BLaER1 treated with 17β-estradiol and CSF1 and Interleukin-3, amounts not matched to agents 10 nM and 100 nM (cell line): ENCODE results near the gene HOXD4.

Experiments
- H3K27ac ChIP-seq, 11 experiments: shearing (Covaris generic); formaldehyde crosslinking; 2 replicates each; pipeline ENCODE4 v1.8.1; 2022
- H3K27me3 ChIP-seq, 11 experiments: shearing (Covaris generic); formaldehyde crosslinking; 2 replicates each; pipeline ENCODE4 v1.8.1; 2022
- H3K36me3 ChIP-seq, 11 experiments: shearing (Covaris generic); formaldehyde crosslinking; 2 replicates each; pipeline ENCODE4 v1.8.1; 2022
- H3K4me1 ChIP-seq, 10 experiments: shearing (Covaris generic); formaldehyde crosslinking; 2 replicates each; pipeline ENCODE4 v1.8.1; 2022
- H3K4me2 ChIP-seq, 11 experiments: shearing (Covaris generic); formaldehyde crosslinking; 2 replicates each; pipeline ENCODE4 v1.8.1; 2022
- H3K4me3 ChIP-seq, 10 experiments: shearing (Covaris generic); formaldehyde crosslinking; 2 replicates each; pipeline ENCODE4 v1.8.1; 2022
- H3K9ac ChIP-seq, 11 experiments: shearing (Covaris generic); formaldehyde crosslinking; 2 replicates each; pipeline ENCODE4 v1.8.1; 2022
- H3K9me3 ChIP-seq, 11 experiments: shearing (Covaris generic); formaldehyde crosslinking; replicated peaks in 1 of 11; 2 replicates each; pipeline ENCODE4 v1.8.1; 2022
- H4K20me1 ChIP-seq, 11 experiments: shearing (Covaris generic); formaldehyde crosslinking; 2 replicates each; pipeline ENCODE4 v1.8.1; 2022
- Cebpa-rat ChIP-seq, 11 experiments: shearing (Covaris generic); IDR thresholded peaks; 2 replicates each; pipeline ENCODE4 v1.8.1; 2022

HOXD4 gene

DNA sequence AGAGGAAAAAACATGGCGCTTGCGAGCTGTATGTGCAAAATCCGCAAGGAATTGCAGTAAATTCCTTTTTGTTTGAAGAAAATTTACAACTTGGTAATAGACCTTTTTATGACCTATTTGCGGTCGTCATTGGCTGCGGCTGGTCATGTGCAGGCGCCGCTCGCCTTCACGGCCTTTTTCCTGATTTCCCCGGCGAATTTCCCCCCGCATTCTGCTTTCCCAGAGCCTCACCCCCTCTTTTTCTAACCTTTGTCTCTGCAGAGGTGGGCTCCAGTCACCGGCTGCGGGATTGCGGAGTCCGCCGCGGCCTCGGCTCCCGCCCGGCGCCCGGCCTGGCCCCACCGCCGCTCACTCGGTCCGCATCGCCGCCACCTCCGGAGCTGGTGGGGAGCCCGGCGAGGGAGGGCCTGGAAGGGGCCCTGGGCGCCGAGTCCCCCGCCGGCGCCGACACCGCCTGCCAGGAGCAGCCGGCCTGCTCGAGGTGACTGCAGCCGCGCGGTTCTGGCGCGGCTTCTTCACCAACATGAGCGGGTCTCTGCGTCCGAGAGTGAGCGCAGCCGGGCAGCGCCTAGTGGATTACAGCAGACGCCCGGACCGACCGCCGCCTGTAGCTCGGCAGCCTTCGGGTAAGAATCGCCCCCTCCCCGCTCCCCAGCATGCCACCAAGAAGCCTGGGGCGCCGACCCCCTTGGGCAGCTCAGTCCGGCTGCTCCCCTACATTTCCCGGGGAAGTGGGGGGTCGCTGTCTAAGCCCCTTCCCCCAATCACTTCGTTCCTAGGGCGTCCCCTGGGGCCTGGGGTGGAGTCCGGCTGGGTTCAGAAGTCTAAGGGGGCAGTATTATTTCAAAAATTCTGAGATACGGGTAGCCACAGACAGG is 14.7 kb upstream of the HOXD4 start:
- Histone ChIP-seq H4K20me1 (peaks cover 0 to 17% (median 6%) of the 10 kb centered on the region in 11 experiments; a peak in 4 of 22 replicates), H3K27ac (no peak overlapping the region), H3K4me2 (peak overlapping the region; percentile 21 to 61 (median 51); a peak in 20 of 22 replicates), H3K4me1 (peaks cover 6 to 16% (median 13%) of the 10 kb centered on the region in 10 experiments; a peak in 17 of 20 replicates), H3K4me3 (no peak overlapping the region), H3K9ac (no peak overlapping the region), H3K9me3 (peaks cover 10 to 39% (median 25%) of the 10 kb centered on the region in 11 experiments; a peak in 20 of 22 replicates), H3K27me3 (peaks cover 91 to 99% (median 94%) of the 10 kb centered on the region in 11 experiments), H3K36me3 (no peaks in the 10 kb centered on the region)
- no peak for TF ChIP-seq Cebpa-rat (IDR thresholded peaks at IDR 0.05)

DNA sequence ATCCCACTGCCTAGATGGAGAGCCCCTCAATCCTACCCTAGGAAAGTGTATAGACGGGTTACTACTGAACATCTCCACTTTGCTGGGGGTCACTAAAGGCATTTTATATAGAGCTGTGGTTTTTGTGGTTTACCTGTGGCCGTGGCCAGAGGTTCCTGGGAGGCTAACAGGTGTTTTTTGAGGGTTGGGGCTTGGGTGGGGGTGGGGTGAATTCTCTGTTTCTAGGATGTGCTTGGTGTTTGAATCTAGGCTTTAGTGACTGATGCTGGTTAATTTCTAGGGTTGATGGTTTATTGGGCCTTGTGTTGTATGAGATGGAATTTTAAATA is 14.1 kb upstream of the HOXD4 start:
- H3K9me3 ChIP-seq, result peaks cover 10 to 39% (median 25%) of the 10 kb centered on the region in 11 experiments; a peak in 20 of 22 replicates
- no peaks in the 10 kb centered on the region for H3K36me3 ChIP-seq
- no peak overlapping the region for H3K4me2 ChIP-seq
- peaks cover 0 to 14% (median 6%) of the 10 kb centered on the region in 11 experiments; a peak in 4 of 22 replicates for H4K20me1 ChIP-seq
- H3K4me1 ChIP-seq, result peaks cover 6 to 16% (median 13%) of the 10 kb centered on the region in 10 experiments; a peak in 17 of 20 replicates
- H3K27me3 ChIP-seq, result peaks cover 85 to 95% (median 88%) of the 10 kb centered on the region in 11 experiments
- no peak overlapping the region for H3K4me3 ChIP-seq
- no peak overlapping the region for H3K27ac ChIP-seq
- no peak overlapping the region for H3K9ac ChIP-seq
- no peak for TF ChIP-seq Cebpa-rat (IDR thresholded peaks at IDR 0.05)

DNA sequence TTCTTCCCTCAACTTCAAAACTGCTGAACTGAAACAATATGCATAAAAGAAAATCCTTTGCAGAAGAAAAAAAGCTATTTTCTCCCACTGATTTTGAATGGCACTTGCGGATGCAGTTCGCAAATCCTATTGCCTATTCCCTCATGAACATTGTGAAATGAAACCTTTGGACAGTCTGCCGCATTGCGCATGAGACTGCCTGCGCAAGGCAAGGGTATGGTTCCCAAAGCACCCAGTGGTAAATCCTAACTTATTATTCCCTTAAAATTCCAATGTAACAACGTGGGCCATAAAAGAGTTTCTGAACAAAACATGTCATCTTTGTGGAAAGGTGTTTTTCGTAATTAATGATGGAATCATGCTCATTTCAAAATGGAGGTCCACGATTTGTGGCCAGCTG is 13.4 kb upstream of the HOXD4 start:
- Histone ChIP-seq H3K4me2 (no peak overlapping the region), H3K36me3 (no peaks in the 10 kb centered on the region), H3K4me3 (no peak overlapping the region), H3K27ac (no peak overlapping the region), H3K9ac (no peak overlapping the region), H3K9me3 (peaks cover 10 to 39% (median 25%) of the 10 kb centered on the region in 11 experiments; a peak in 20 of 22 replicates), H3K27me3 (peaks cover 78 to 93% (median 82%) of the 10 kb centered on the region in 11 experiments), H4K20me1 (peaks cover 0 to 10% (median 0%) of the 10 kb centered on the region in 11 experiments; a peak in 4 of 22 replicates), H3K4me1 (peaks cover 6 to 16% (median 13%) of the 10 kb centered on the region in 10 experiments; a peak in 17 of 20 replicates)
- no peak for TF ChIP-seq Cebpa-rat (IDR thresholded peaks at IDR 0.05)

DNA sequence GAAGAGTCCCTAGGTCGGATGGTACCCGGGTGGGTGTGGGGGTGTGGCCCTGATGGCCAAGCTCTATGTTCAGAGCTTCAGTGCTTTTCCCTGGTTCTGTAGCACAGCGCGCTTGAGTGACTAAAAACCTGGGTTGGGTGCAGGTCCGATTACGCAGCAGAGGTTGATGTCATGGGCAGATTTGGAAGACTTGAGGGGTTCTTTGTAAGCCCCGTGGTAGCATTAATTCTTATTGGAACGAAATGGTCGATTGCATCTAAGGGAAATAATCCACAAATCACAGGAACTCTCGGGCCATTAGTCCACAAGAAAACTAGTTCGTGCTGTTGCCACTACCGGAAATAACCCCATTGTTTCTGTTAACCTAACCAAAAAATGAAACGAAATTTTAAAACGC is 12.8 kb upstream of the HOXD4 start:
- Histone ChIP-seq H4K20me1 (peaks cover 0 to 10% (median 0%) of the 10 kb centered on the region in 11 experiments; a peak in 3 of 22 replicates), H3K27me3 (peaks cover 72 to 93% (median 76%) of the 10 kb centered on the region in 11 experiments), H3K27ac (no peak overlapping the region), H3K9ac (no peak overlapping the region), H3K36me3 (no peaks in the 10 kb centered on the region), H3K4me1 (peaks cover 6 to 16% (median 13%) of the 10 kb centered on the region in 10 experiments; a peak in 17 of 20 replicates), H3K9me3 (peaks cover 10 to 39% (median 25%) of the 10 kb centered on the region in 11 experiments; a peak in 20 of 22 replicates), H3K4me3 (no peak overlapping the region), H3K4me2 (no peak overlapping the region)
- TF ChIP-seq Cebpa-rat (IDR thresholded peaks at IDR 0.05), result no peak

DNA sequence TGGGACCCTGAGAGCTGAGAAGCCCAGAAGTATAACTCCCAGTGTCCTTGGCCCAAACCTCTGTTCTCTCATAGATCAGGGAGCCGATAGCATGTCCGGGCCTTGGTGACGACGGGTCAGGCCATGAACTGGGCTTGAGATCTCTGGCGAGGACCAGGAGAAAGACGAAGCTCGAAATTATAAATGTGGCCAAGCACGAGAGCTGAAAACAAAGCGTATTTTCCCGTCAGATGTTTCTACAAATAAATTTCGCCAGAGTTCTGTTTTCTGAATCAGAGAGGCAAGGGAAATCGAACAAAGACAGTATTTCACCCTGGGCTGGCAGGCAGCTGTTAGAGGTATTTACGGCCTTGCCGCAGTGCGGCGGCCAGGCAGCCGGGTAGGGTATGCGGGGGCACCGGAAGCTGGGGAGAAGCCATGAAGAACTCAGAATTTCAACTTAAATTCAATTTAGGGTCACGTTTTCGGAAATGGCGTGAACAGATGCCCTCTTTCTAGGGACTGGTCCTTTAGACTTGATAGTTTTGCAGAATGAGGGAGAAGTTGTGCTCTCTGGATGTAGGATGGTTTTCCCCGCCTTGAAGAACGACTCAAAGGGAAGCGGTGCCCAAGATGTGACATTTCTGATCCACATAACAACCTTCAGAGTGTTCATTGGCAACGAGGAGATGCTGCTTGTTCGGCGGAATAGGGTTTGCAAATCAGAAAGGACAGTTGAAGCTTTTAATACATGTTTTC is 12.3 kb upstream of the HOXD4 start:
- no peaks in the 10 kb centered on the region for H3K36me3 ChIP-seq
- TF ChIP-seq Cebpa-rat (IDR thresholded peaks at IDR 0.05), result no peak
- no peak overlapping the region for H3K9ac ChIP-seq
- no peak overlapping the region for H3K27ac ChIP-seq
- H3K4me3 ChIP-seq, result no peak overlapping the region
- no peak overlapping the region for H3K4me2 ChIP-seq
- peaks cover 10 to 39% (median 25%) of the 10 kb centered on the region in 11 experiments; a peak in 20 of 22 replicates for H3K9me3 ChIP-seq
- H3K27me3 ChIP-seq, result peaks cover 67 to 91% (median 70%) of the 10 kb centered on the region in 11 experiments
- peaks cover 6 to 16% (median 13%) of the 10 kb centered on the region in 10 experiments; a peak in 17 of 20 replicates for H3K4me1 ChIP-seq
- H4K20me1 ChIP-seq, result peaks cover 0 to 5% (median 0%) of the 10 kb centered on the region in 11 experiments; a peak in 3 of 22 replicates

DNA sequence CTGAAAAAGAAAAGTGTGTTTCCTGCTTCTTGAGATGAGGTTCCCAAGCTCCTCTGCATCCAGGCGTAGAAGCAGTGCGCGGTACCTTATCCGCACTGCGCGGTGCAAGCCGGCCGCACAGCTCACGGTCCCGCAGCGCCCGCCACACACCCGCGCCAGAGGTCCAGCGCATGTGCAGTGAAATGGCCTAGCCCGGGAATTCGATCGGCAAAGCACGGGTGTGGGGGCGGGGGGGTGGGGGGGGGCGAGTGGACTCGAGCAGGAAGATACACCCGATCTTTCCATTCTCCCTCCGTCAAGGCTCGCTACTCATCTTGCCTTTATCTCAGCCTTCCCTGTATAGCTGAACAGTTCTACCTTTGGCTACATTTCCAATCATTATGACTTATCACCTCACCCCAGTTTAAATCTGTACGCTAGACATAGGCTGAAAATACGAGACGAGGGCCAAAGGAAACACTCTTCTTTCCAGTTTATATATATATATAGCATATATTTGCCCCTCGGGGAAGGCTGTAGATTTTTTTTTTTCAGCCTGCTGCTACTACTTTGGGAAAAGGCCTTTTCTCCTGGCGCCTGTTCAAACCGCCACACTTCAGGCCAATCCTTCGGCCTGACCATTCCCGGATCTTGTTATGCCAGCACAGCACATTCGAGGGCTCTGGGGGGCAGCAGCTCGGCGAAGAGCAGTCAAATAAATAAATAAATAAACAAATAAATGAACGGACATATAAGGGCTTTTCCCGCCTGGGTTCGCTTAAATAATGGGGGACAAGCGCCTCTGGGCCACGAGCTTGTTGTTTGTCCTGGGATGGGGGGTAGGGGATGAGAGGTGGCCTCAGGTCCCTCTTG is 11.5 kb upstream of the HOXD4 start:
- H3K4me3 ChIP-seq, result peak overlapping the region in 1 of 10 experiments; percentile 40; a peak in 1 of 20 replicates
- peaks cover 59 to 86% (median 62%) of the 10 kb centered on the region in 11 experiments for H3K27me3 ChIP-seq
- H3K4me2 ChIP-seq, result peak overlapping the region in 6 of 11 experiments; percentile 33 to 60 (median 39); a peak in 7 of 22 replicates
- H3K4me1 ChIP-seq, result peaks cover 6 to 16% (median 13%) of the 10 kb centered on the region in 10 experiments; a peak in 17 of 20 replicates
- H3K9me3 ChIP-seq, result peaks cover 10 to 39% (median 25%) of the 10 kb centered on the region in 11 experiments; a peak in 20 of 22 replicates
- no peaks in the 10 kb centered on the region; a peak in 1 of 22 replicates for H4K20me1 ChIP-seq
- no peak for TF ChIP-seq Cebpa-rat (IDR thresholded peaks at IDR 0.05)
- H3K36me3 ChIP-seq, result no peaks in the 10 kb centered on the region
- H3K9ac ChIP-seq, result no peak overlapping the region
- no peak overlapping the region for H3K27ac ChIP-seq

DNA sequence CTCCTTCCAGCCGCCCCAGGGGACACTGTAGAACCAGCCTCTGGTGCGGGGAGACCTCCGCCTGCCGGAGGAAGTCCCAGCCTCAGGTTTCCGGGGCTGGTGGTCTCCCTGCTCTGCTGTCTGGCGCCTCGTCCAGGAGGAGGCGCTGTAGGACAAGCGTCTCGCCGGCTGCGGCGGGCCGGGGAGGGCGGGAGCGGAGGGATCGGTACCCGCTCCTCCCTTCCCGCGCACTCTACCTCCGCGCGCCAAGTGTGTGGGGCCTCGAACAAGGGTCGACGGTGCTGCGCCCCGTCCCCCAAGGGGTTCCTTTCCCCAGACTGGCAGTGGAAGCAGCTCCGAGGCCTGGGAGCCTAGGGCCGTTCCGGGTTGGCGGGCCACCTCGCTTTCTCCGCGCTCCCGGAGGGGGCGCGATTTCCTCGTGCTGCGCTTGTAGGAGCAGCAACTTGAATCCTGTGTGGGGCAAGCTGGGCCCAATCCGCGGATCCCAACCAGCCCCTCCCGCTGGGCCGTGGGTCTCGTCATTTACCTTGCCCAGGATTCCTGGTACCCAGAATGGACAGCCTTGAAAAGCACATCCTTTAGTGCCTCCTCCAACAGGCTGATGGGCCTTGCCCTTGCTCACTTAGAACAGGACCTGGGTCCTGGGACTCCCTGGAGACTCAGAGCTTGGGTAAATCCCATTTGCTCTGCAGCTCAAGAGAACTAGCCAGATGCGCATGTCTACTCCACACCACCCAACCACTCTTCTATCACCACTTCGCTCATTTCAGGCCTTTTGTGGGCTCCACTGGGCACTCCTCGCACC is 10.6 kb upstream of the HOXD4 start:
- no peak for TF ChIP-seq Cebpa-rat (IDR thresholded peaks at IDR 0.05)
- Histone ChIP-seq H3K4me3 (peak overlapping the region in 2 of 10 experiments; percentile 36 to 40; a peak in 3 of 20 replicates), H3K9me3 (peaks cover 10 to 39% (median 25%) of the 10 kb centered on the region in 11 experiments; a peak in 20 of 22 replicates), H3K4me2 (peak overlapping the region in 8 of 11 experiments; percentile 18 to 60 (median 35); a peak in 11 of 22 replicates), H4K20me1 (no peaks in the 10 kb centered on the region), H3K4me1 (peaks cover 6 to 12% (median 11%) of the 10 kb centered on the region in 10 experiments; a peak in 17 of 20 replicates), H3K27ac (no peak overlapping the region), H3K9ac (no peak overlapping the region), H3K27me3 (peaks cover 50 to 86% (median 62%) of the 10 kb centered on the region in 11 experiments), H3K36me3 (no peaks in the 10 kb centered on the region)
